ENCODE measurements around the gene YBX2. TPM values are rescaled to one million over a fixed set of nuclear protein-coding genes. Genes with fewer than 3 reads are reported as not detected.

The YBX2 gene
- total RNA-seq, 5 donors from 2014 or later (not counting 1 experiment from before 2014, with no cell fraction given) = 0.20 to 0.57 (median 0.45) TPM; not detected in 1

GRCh38 chr17:7292194-7292593 lies 2.2 kb downstream of the YBX2 start:
- CTCF ChIA-PET = interaction anchor here in 1 of 2 donors (0.6 kb wide), 1 partner anchor 240 kb away, joined by 3 read pairs; no protein-coding TSS in a partner anchor
- peaks cover 7 to 41% of the 10 kb centered on the region in 2 donors for H3K27me3 Mint-ChIP-seq

GRCh38 chr17:7290685-7291084 lies 3.8 kb downstream of the YBX2 start:
- WGBS (ENCODE audit: insufficient coverage) = 72% methylated on average over 10 of the region's 11 CpGs

More at GRCh38 chr17:7292194-7292593, 2.2 kb downstream of the YBX2 start:
- Mint-ChIP-seq H3K27ac (no peak overlapping the region), H3K9me3 (no peaks in the 10 kb centered on the region), H3K4me3 (no peak overlapping the region), H3K36me3 (no peaks in the 10 kb centered on the region), H3K4me1 (peaks cover 19 to 25% (median 21%) of the 10 kb centered on the region in 3 donors)
- DNase-seq = no peak
- Histone ChIP-seq H3K4me3 (ENCODE audit: control insufficient read depth in 1 of 2, extremely low read depth in 1 of 2, low read length in 1 of 2) (no peak overlapping the region), H3K4me1 (ENCODE audit: control insufficient read depth in 1 of 2, extremely low read depth in 1 of 2, insufficient read depth in 2 of 2, low read length in 2 of 2) (peaks cover 0 to 32% of the 10 kb centered on the region in 2 experiments), H3K36me3 (ENCODE audit: control insufficient read depth in 2 of 2, extremely low read depth in 1 of 2, insufficient read depth in 1 of 2, low read length in 1 of 2) (no peaks in the 10 kb centered on the region), H3K27ac (ENCODE audit: low read length) (no peak overlapping the region), H3K9me3 (no peaks in the 10 kb centered on the region), H3K27me3 (replicated peaks in 1 of 2; ENCODE audit: control insufficient read depth in 2 of 2, extremely low read depth in 1 of 2, insufficient read depth in 2 of 2, low read length in 1 of 2) (peaks cover 6 to 83% of the 10 kb centered on the region in 2 experiments)
- POLR2A ChIA-PET = no interaction called here
- ATAC-seq (replicated peaks in 1 of 4) = no peak
- WGBS (ENCODE audit: insufficient coverage) = 88% methylated on average over 1 of the region's 2 CpGs

DNA sequence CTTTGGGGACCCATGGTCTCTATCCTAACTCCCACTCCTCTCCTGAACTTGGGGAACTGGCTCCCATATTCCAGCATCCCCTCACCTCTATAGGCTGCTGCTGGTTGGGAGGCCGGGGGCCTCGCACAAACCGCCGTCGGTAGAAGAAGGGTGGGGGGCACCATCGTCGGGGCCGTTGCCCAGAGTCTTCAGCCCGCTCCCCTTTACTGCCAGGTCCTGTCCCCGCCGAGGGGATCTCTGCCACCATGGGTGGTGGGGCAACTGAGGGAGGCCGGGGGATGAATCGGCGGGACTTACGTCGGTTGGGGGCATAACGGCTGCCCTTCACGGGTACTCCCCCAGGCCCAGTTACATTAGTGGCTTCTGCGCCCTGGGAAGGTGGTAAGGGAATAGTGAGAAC lies 4.3 kb downstream of the YBX2 start:
- Histone ChIP-seq H3K27ac (ENCODE audit: low read length) (no peak overlapping the region), H3K36me3 (ENCODE audit: control insufficient read depth in 2 of 2, extremely low read depth in 1 of 2, insufficient read depth in 1 of 2, low read length in 1 of 2) (no peaks in the 10 kb centered on the region), H3K4me3 (ENCODE audit: control insufficient read depth in 1 of 2, extremely low read depth in 1 of 2, low read length in 1 of 2) (no peak overlapping the region), H3K27me3 (replicated peaks in 1 of 2; ENCODE audit: control insufficient read depth in 2 of 2, extremely low read depth in 1 of 2, insufficient read depth in 2 of 2, low read length in 1 of 2) (peaks cover 4 to 81% of the 10 kb centered on the region in 2 experiments), H3K4me1 (ENCODE audit: control insufficient read depth in 1 of 2, extremely low read depth in 1 of 2, insufficient read depth in 2 of 2, low read length in 2 of 2) (peaks cover 0 to 14% of the 10 kb centered on the region in 2 experiments), H3K9me3 (no peaks in the 10 kb centered on the region)
- no peak for DNase-seq
- H3K4me1 Mint-ChIP-seq = peaks cover 9 to 12% (median 9%) of the 10 kb centered on the region in 3 donors
- no peaks in the 10 kb centered on the region for H3K9me3 Mint-ChIP-seq
- peaks cover 7 to 37% of the 10 kb centered on the region in 2 donors for H3K27me3 Mint-ChIP-seq
- H3K36me3 Mint-ChIP-seq = no peaks in the 10 kb centered on the region
- 89% methylated on average over 7 of the region's 19 CpGs for WGBS (ENCODE audit: insufficient coverage)
- ChIA-PET CTCF (interaction anchor here in 1 of 2 donors (0.6 kb wide), 1 partner anchor 390 kb away, joined by 6 read pairs; no protein-coding TSS in a partner anchor), POLR2A (no interaction called here)
- no peak overlapping the region for H3K4me3 Mint-ChIP-seq
- H3K27ac Mint-ChIP-seq = no peak overlapping the region
- ATAC-seq (replicated peaks in 1 of 4) = no peak

More at GRCh38 chr17:7290685-7291084, 3.8 kb downstream of the YBX2 start:
- Mint-ChIP-seq H3K27ac (peak overlapping the region in 1 of 2 donors; percentile 28), H3K4me3 (no peak overlapping the region), H3K36me3 (no peaks in the 10 kb centered on the region), H3K9me3 (no peaks in the 10 kb centered on the region), H3K27me3 (peaks cover 7 to 37% of the 10 kb centered on the region in 2 donors), H3K4me1 (peaks cover 12 to 15% (median 14%) of the 10 kb centered on the region in 3 donors)
- DNase-seq = no peak
- Histone ChIP-seq H3K9me3 (no peaks in the 10 kb centered on the region), H3K4me3 (ENCODE audit: control insufficient read depth in 1 of 2, extremely low read depth in 1 of 2, low read length in 1 of 2) (no peak overlapping the region), H3K36me3 (ENCODE audit: control insufficient read depth in 2 of 2, extremely low read depth in 1 of 2, insufficient read depth in 1 of 2, low read length in 1 of 2) (no peaks in the 10 kb centered on the region), H3K4me1 (ENCODE audit: control insufficient read depth in 1 of 2, extremely low read depth in 1 of 2, insufficient read depth in 2 of 2, low read length in 2 of 2) (peaks cover 0 to 20% of the 10 kb centered on the region in 2 experiments), H3K27ac (ENCODE audit: low read length) (no peak overlapping the region), H3K27me3 (replicated peaks in 1 of 2; ENCODE audit: control insufficient read depth in 2 of 2, extremely low read depth in 1 of 2, insufficient read depth in 2 of 2, low read length in 1 of 2) (peaks cover 4 to 81% of the 10 kb centered on the region in 2 experiments)
- no peak for ATAC-seq (replicated peaks in 1 of 4)
- CTCF ChIA-PET = interaction anchor here in 1 of 2 donors (0.6 kb wide), 1 partner anchor 390 kb away, joined by 6 read pairs; no protein-coding TSS in a partner anchor
- POLR2A ChIA-PET = no interaction called here

DNA sequence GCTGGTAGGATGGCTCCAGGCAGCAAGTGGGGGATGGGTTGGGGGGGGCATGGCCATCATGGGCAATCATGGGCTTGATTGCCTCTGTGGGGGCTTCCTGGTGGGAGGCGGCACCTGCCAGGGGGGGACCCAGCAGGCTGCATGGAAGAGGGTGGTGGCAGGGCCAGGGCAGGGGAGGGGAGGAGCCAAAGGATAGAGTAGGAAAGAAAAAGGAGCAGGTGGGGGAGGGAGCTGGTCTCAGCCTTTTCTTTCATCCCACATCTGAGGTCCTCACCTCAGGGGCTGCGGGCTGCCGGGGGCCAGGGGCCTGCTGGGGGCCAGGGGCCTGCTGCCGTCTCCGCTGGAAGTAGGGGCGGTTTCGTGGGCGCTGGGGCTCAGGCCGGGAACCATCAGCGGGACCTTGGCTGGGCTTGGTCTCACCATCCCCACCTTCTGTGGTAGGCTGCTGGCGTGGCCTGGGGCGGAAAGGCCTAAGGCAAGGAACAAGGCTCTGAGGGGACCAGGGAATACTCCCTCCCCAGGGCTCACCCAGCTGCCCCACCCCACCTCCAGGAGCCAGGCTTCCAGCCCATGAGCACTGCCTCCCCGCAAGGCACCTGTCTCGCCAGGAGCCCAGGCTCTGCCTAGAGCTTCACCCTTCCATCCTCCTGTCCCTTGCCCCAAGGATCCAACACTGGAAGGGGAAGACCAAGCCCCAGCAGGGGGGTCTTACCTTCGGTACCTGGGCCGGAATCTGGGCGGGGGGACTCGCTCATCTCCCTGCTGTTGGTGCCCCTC lies 5.0 kb downstream of the YBX2 start:
- ATAC-seq (replicated peaks in 1 of 4) = no peak
- Mint-ChIP-seq H3K27me3 (peaks cover 7 to 38% of the 10 kb centered on the region in 2 donors), H3K4me3 (no peak overlapping the region)

DNA sequence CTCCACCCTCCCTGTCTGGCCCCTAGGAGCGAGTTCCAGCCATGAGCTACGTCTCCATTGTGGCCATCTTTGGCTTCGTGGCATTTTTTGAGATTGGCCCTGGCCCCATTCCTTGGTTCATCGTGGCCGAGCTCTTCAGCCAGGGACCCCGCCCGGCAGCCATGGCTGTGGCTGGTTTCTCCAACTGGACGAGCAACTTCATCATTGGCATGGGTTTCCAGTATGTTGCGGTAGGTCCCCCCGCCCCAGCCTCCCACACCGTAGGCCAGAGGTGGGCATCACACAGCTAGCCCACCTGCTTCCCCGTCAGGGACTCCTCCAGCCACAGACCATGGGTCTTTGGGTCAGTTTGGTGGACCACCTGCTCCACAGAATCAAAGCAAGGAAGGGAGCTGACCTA lies 8.8 kb downstream of the YBX2 start:
- POLR2A ChIA-PET = no interaction called here
- H3K27me3 ChIP-seq (replicated peaks in 1 of 2; ENCODE audit: control insufficient read depth in 2 of 2, extremely low read depth in 1 of 2, insufficient read depth in 2 of 2, low read length in 1 of 2) = peaks cover 0 to 89% of the 10 kb centered on the region in 2 experiments
- CTCF ChIA-PET = interaction anchor here in 1 of 2 donors (1.1 kb wide), 1 partner anchor 12 kb away, joined by 7 read pairs; no protein-coding TSS in a partner anchor
- H3K36me3 ChIP-seq (ENCODE audit: control insufficient read depth in 2 of 2, extremely low read depth in 1 of 2, insufficient read depth in 1 of 2, low read length in 1 of 2) = no peaks in the 10 kb centered on the region
- H3K27ac ChIP-seq (ENCODE audit: low read length) = no peak overlapping the region
- no peak for DNase-seq
- no peaks in the 10 kb centered on the region for H3K9me3 ChIP-seq
- H3K4me3 Mint-ChIP-seq = no peak overlapping the region
- H3K27me3 Mint-ChIP-seq = peaks cover 16 to 51% of the 10 kb centered on the region in 2 donors
- H3K9me3 Mint-ChIP-seq = no peaks in the 10 kb centered on the region
- H3K36me3 Mint-ChIP-seq = no peaks in the 10 kb centered on the region
- no peak overlapping the region for H3K4me3 ChIP-seq (ENCODE audit: control insufficient read depth in 1 of 2, extremely low read depth in 1 of 2, low read length in 1 of 2)
- ATAC-seq (replicated peaks in 1 of 4) = no peak
- H3K4me1 ChIP-seq (ENCODE audit: control insufficient read depth in 1 of 2, extremely low read depth in 1 of 2, insufficient read depth in 2 of 2, low read length in 2 of 2) = peaks cover 6 to 20% of the 10 kb centered on the region in 2 experiments
- no peak overlapping the region for H3K27ac Mint-ChIP-seq
- WGBS (ENCODE audit: insufficient coverage) = 81% methylated on average over 12 of the region's 12 CpGs
- peaks cover 13 to 25% (median 17%) of the 10 kb centered on the region in 3 donors for H3K4me1 Mint-ChIP-seq

More for the DNA sequence above, 5.0 kb downstream of the YBX2 start:
- POLR2A ChIA-PET = no interaction called here
- Mint-ChIP-seq H3K4me1 (peaks cover 5 to 8% (median 6%) of the 10 kb centered on the region in 3 donors), H3K9me3 (no peaks in the 10 kb centered on the region), H3K27ac (no peak overlapping the region), H3K36me3 (no peaks in the 10 kb centered on the region)
- H3K36me3 ChIP-seq (ENCODE audit: control insufficient read depth in 2 of 2, extremely low read depth in 1 of 2, insufficient read depth in 1 of 2, low read length in 1 of 2) = no peaks in the 10 kb centered on the region
- no peak overlapping the region for H3K4me3 ChIP-seq (ENCODE audit: control insufficient read depth in 1 of 2, extremely low read depth in 1 of 2, low read length in 1 of 2)
- CTCF ChIA-PET = no interaction called here
- no peaks in the 10 kb centered on the region for H3K9me3 ChIP-seq
- no peak for DNase-seq
- H3K4me1 ChIP-seq (ENCODE audit: control insufficient read depth in 1 of 2, extremely low read depth in 1 of 2, insufficient read depth in 2 of 2, low read length in 2 of 2) = peaks cover 0 to 9% of the 10 kb centered on the region in 2 experiments
- H3K27ac ChIP-seq (ENCODE audit: low read length) = no peak overlapping the region
- WGBS (ENCODE audit: insufficient coverage) = 75% methylated on average over 5 of the region's 18 CpGs
- peaks cover 4 to 83% of the 10 kb centered on the region in 2 experiments for H3K27me3 ChIP-seq (replicated peaks in 1 of 2; ENCODE audit: control insufficient read depth in 2 of 2, extremely low read depth in 1 of 2, insufficient read depth in 2 of 2, low read length in 1 of 2)

- H3K36me3 ChIP-seq (ENCODE audit: control insufficient read depth in 2 of 2, extremely low read depth in 1 of 2, insufficient read depth in 1 of 2, low read length in 1 of 2) = no peaks in the 10 kb centered on the region
- peaks cover 0 to 84% of the 10 kb centered on the region in 2 experiments for H3K27me3 ChIP-seq (replicated peaks in 1 of 2; ENCODE audit: control insufficient read depth in 2 of 2, extremely low read depth in 1 of 2, insufficient read depth in 2 of 2, low read length in 1 of 2)
- H3K27ac ChIP-seq (ENCODE audit: low read length) = no peak overlapping the region
- DNase-seq (no peak), ATAC-seq (replicated peaks in 1 of 4) (no peak)
- no peak overlapping the region for H3K4me3 Mint-ChIP-seq
- WGBS (ENCODE audit: insufficient coverage) = 98% methylated on average over 13 of the region's 16 CpGs
- peaks cover 16 to 32% (median 25%) of the 10 kb centered on the region in 3 donors for H3K4me1 Mint-ChIP-seq
- H3K27ac Mint-ChIP-seq = no peak overlapping the region
- ChIA-PET CTCF (interaction anchor here in 1 of 2 donors (1.1 kb wide), 1 partner anchor 13 kb away, joined by 7 read pairs; no protein-coding TSS in a partner anchor), POLR2A (no interaction called here)
- H3K9me3 Mint-ChIP-seq = no peaks in the 10 kb centered on the region
- no peak overlapping the region for H3K4me3 ChIP-seq (ENCODE audit: control insufficient read depth in 1 of 2, extremely low read depth in 1 of 2, low read length in 1 of 2)
- no peaks in the 10 kb centered on the region for H3K9me3 ChIP-seq
- peaks cover 6 to 26% of the 10 kb centered on the region in 2 experiments for H3K4me1 ChIP-seq (ENCODE audit: control insufficient read depth in 1 of 2, extremely low read depth in 1 of 2, insufficient read depth in 2 of 2, low read length in 2 of 2)
- H3K36me3 Mint-ChIP-seq = no peaks in the 10 kb centered on the region
- peaks cover 19 to 48% of the 10 kb centered on the region in 2 donors for H3K27me3 Mint-ChIP-seq
These were observed 9.5 kb downstream of the YBX2 start for GRCh38 chr17:7284911-7285310.

Measured in T-cell (primary cell).